ENCODE data around the gene ARHGAP40.

ARHGAP40 gene

DNA sequence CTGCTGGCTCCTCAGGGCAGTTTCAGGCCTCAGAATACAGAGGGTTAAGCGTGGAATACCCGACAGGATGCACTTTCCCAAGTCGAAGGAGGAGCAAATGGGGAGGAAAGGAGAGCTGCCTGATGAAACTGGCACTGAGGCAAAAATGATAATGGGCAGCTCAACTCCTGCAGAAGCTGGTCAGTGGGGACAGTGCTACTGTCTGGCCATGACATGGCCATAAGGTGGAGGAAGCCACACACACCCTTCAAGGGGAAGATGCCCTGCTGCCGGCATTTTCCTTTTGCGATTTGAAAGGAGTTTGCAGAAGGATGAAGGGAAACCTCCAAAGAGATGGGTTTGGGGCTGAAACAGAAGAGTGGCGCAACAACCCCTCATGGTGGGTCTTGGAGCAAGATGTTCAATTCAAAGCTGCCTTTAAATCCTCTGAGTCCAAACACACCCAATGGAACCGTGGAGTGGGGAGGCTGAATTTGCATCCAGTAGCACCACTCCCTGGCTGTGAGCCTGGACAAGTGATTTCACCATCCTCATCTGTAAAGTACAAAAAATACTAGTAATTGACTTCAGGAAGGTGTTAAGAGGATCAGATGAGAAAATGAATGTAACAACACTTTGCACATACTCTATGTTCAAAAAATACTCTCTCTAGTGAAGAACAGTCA is 17.4 kb upstream of the ARHGAP40 start:
- POLR2A ChIA-PET = no interaction called here
- no peaks in the 10 kb centered on the region for H3K9me3 ChIP-seq (ENCODE audit: control insufficient read depth, insufficient read depth, low read depth, low read length)
- no peaks in the 10 kb centered on the region for H3K36me3 ChIP-seq (ENCODE audit: control insufficient read depth in 2 of 2, insufficient read depth in 1 of 2, low read length in 2 of 2)
- no peaks in the 10 kb centered on the region for H3K4me1 ChIP-seq (ENCODE audit: control insufficient read depth, insufficient read depth, low read length)
- no peak overlapping the region for H3K27ac ChIP-seq (ENCODE audit: extremely low read depth, low read depth, low read length)
- CTCF ChIA-PET = interaction anchor here (0.6 kb wide), 1 partner anchor 75 kb away, joined by 3 read pairs; no protein-coding TSS in a partner anchor
- TF ChIP-seq ZNF658 (tag by site-specific recombination; IDR thresholded peaks at IDR 0.05) (no peak), ZNF664 (tag by site-specific recombination; IDR thresholded peaks at IDR 0.05) (no peak), ZNF221 (tag by site-specific recombination; IDR thresholded peaks at IDR 0.05; ENCODE audit: borderline replicate concordance) (no peak), ZNF555 (tag by site-specific recombination; conservative IDR thresholded peaks at IDR 0.05) (no peak), ZNF843 (tag by site-specific recombination; IDR thresholded peaks at IDR 0.05) (no peak), ZNF121 (tag by site-specific recombination; IDR thresholded peaks at IDR 0.05) (no peak), EGR2 (tag by site-specific recombination; IDR thresholded peaks at IDR 0.05; ENCODE audit: low read depth) (no peak), ZNF239 (tag by site-specific recombination; IDR thresholded peaks at IDR 0.05) (no peak), ZFP69B (tag by site-specific recombination; IDR thresholded peaks at IDR 0.05) (no peak), ZSCAN23 (tag by site-specific recombination; IDR thresholded peaks at IDR 0.05) (no peak), ZNF624 (tag by site-specific recombination; IDR thresholded peaks at IDR 0.05) (no peak), ZNF24 (tag by site-specific recombination; IDR thresholded peaks at IDR 0.05) (no peak), ZNF211 (tag by site-specific recombination; IDR thresholded peaks at IDR 0.05; ENCODE audit: low read depth) (no peak), ZNF449 (tag by site-specific recombination; IDR thresholded peaks at IDR 0.05) (no peak), SETDB1 (IDR thresholded peaks at IDR 0.05; ENCODE audit: insufficient read length, low read length) (no peak), ZNF175 (tag by site-specific recombination; IDR thresholded peaks at IDR 0.05) (no peak)
- TF ChIP-seq, protein P1, sequence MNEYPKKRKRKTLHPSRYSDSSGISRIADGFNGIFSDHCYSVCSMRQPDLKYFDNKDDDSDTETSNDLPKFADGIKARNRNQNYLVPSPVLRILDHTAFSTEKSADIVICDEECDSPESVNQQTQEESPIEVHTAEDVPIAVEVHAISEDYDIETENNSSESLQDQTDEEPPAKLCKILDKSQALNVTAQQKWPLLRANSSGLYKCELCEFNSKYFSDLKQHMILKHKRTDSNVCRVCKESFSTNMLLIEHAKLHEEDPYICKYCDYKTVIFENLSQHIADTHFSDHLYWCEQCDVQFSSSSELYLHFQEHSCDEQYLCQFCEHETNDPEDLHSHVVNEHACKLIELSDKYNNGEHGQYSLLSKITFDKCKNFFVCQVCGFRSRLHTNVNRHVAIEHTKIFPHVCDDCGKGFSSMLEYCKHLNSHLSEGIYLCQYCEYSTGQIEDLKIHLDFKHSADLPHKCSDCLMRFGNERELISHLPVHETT (tag by site-specific recombination; IDR thresholded peaks at IDR 0.05) = no peak
- TF ChIP-seq, protein P2, sequence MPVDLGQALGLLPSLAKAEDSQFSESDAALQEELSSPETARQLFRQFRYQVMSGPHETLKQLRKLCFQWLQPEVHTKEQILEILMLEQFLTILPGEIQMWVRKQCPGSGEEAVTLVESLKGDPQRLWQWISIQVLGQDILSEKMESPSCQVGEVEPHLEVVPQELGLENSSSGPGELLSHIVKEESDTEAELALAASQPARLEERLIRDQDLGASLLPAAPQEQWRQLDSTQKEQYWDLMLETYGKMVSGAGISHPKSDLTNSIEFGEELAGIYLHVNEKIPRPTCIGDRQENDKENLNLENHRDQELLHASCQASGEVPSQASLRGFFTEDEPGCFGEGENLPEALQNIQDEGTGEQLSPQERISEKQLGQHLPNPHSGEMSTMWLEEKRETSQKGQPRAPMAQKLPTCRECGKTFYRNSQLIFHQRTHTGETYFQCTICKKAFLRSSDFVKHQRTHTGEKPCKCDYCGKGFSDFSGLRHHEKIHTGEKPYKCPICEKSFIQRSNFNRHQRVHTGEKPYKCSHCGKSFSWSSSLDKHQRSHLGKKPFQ (tag by site-specific recombination; IDR thresholded peaks at IDR 0.05) = no peak
- H3K4me3 ChIP-seq (ENCODE audit: low read depth, low read length) = no peak overlapping the region

- Histone ChIP-seq H3K4me1 (ENCODE audit: control insufficient read depth, insufficient read depth, low read length) (no peaks in the 10 kb centered on the region), H3K36me3 (ENCODE audit: control insufficient read depth in 2 of 2, insufficient read depth in 1 of 2, low read length in 2 of 2) (no peaks in the 10 kb centered on the region), H3K27ac (ENCODE audit: extremely low read depth, low read depth, low read length) (no peak overlapping the region), H3K9me3 (ENCODE audit: control insufficient read depth, insufficient read depth, low read depth, low read length) (no peaks in the 10 kb centered on the region), H3K4me3 (ENCODE audit: low read depth, low read length) (no peak overlapping the region)
- POLR2A ChIA-PET = no interaction called here
- TF ChIP-seq ZNF843 (tag by site-specific recombination; IDR thresholded peaks at IDR 0.05) = no peak
- CTCF ChIA-PET = no interaction called here
Observed at GRCh38 chr20:38585404-38586180, 16.0 kb upstream of the ARHGAP40 start.
